ENCODE measurements around the gene DQX1. TPM values are rescaled to one million over a fixed set of nuclear protein-coding genes. Genes with fewer than 3 reads are reported as not detected.

The DQX1 gene
- total RNA-seq, 1 donor from 2014 or later = 0.73 TPM

- H3K9me3 Mint-ChIP-seq = no peaks in the 10 kb centered on the region
- intact Hi-C loops (cut with micrococcal nuclease) = loop anchor here (10.0 kb wide), 1 partner anchor 338 kb away; the partner anchor contains the start of gene MOB1A
- no peak overlapping the region for H3K27ac Mint-ChIP-seq
- peaks cover 41% of the 10 kb centered on the region for H3K27me3 Mint-ChIP-seq
- H3K4me1 Mint-ChIP-seq = peaks cover 34% of the 10 kb centered on the region
- CTCF ChIA-PET = interaction anchor here (0.8 kb wide), 1 partner anchor 76 kb away, joined by 3 read pairs; no protein-coding TSS in a partner anchor
- DNase-seq = no peak
- H3K4me3 Mint-ChIP-seq = peak overlapping the region; percentile 28
- TF ChIP-seq CTCF (IDR thresholded peaks at IDR 0.05) = no peak
- no peak for ATAC-seq (ENCODE audit: low read depth)
- POLR2A ChIA-PET = interaction anchor here (0.7 to 3.9 kb wide), 8 partner anchors 9 to 263 kb away, joined by 3 to 18 read pairs (median 4); partner anchors contain the start of gene DQX1
- H3K36me3 Mint-ChIP-seq (ENCODE audit: low read depth) = no peaks in the 10 kb centered on the region
Measured at GRCh38 chr2:74512744-74513604, 13.1 kb downstream of the DQX1 start.

- DNase-seq = no peak
- H3K27ac Mint-ChIP-seq = no peak overlapping the region
- H3K4me1 Mint-ChIP-seq = peaks cover 40% of the 10 kb centered on the region
- no peaks in the 10 kb centered on the region for H3K9me3 Mint-ChIP-seq
- no peak for TF ChIP-seq CTCF (IDR thresholded peaks at IDR 0.05)
- no peak overlapping the region for H3K4me3 Mint-ChIP-seq
- no peak for ATAC-seq (ENCODE audit: low read depth)
- H3K36me3 Mint-ChIP-seq (ENCODE audit: low read depth) = peaks cover 12% of the 10 kb centered on the region
- H3K27me3 Mint-ChIP-seq = peaks cover 26% of the 10 kb centered on the region
- ChIA-PET POLR2A (interaction anchor here (0.7 to 5.6 kb wide), 5 partner anchors 10 to 86 kb away, joined by 4 to 63 read pairs (median 4); partner anchors contain the start of genes AUP1, HTRA2 and MRPL53), CTCF (interaction anchor here (1.5 kb wide), 1 partner anchor 29 kb away, joined by 4 read pairs; the partner anchor contains the start of genes CCDC142 and TTC31)
- intact Hi-C loops (cut with micrococcal nuclease) = loop anchor here (10.0 kb wide), 1 partner anchor 337 kb away; the partner anchor contains the start of gene MOB1A
Measured at GRCh38 chr2:74511104-74511989, 14.7 kb downstream of the DQX1 start.

- POLR2A ChIA-PET = interaction anchor here (0.7 to 5.6 kb wide), 6 partner anchors 14 to 1452 kb away, joined by 3 to 63 read pairs (median 4); partner anchors contain the start of genes AUP1, DQX1, HTRA2 and WBP1
- H3K27me3 Mint-ChIP-seq = peaks cover 20% of the 10 kb centered on the region
Measured at GRCh38 chr2:74510272-74510671, 15.8 kb downstream of the DQX1 start.

GRCh38 chr2:74507926-74508520 lies 18.0 kb downstream of the DQX1 start:
- intact Hi-C loops (cut with micrococcal nuclease) = loop anchor here (1.0 to 10.0 kb wide), 10 partner anchors 8 to 327 kb away; partner anchors contain the start of genes AUP1, DOK1, HK2 and HTRA2
- TF ChIP-seq CTCF (IDR thresholded peaks at IDR 0.05) = no peak
- H3K27ac Mint-ChIP-seq = peak overlapping the region; percentile 100
- DNase-seq (no peak), ATAC-seq (ENCODE audit: low read depth) (peak; percentile 10)
- peaks cover 47% of the 10 kb centered on the region for H3K4me1 Mint-ChIP-seq
- peaks cover 24% of the 10 kb centered on the region for H3K27me3 Mint-ChIP-seq
- H3K9me3 Mint-ChIP-seq = no peaks in the 10 kb centered on the region
- H3K4me3 Mint-ChIP-seq = peak overlapping the region; percentile 96
- ChIA-PET CTCF (interaction anchor here (1.0 to 3.2 kb wide), 6 partner anchors 8 to 80 kb away, joined by 3 to 30 read pairs (median 8); partner anchors contain the start of genes CCDC142 and TTC31), POLR2A (interaction anchor here (0.5 to 5.6 kb wide), 17 partner anchors 8 to 317 kb away, joined by 3 to 63 read pairs (median 7); partner anchors contain the start of genes AUP1, CCDC142, DQX1 and HTRA2)
- H3K36me3 Mint-ChIP-seq (ENCODE audit: low read depth) = peaks cover 33% of the 10 kb centered on the region

More at GRCh38 chr2:74510272-74510671, 15.8 kb downstream of the DQX1 start:
- Mint-ChIP-seq H3K9me3 (no peaks in the 10 kb centered on the region), H3K36me3 (ENCODE audit: low read depth) (peaks cover 21% of the 10 kb centered on the region), H3K4me1 (peaks cover 36% of the 10 kb centered on the region), H3K4me3 (no peak overlapping the region), H3K27ac (no peak overlapping the region)
- no peak for ATAC-seq (ENCODE audit: low read depth)
- CTCF ChIA-PET = interaction anchor here (1.5 kb wide), 1 partner anchor 27 kb away, joined by 4 read pairs; the partner anchor contains the start of genes CCDC142 and TTC31
- DNase-seq = no peak
- intact Hi-C loops (cut with micrococcal nuclease) = loop anchor here (10.0 kb wide), 1 partner anchor 335 kb away; the partner anchor contains the start of gene MOB1A
- no peak for TF ChIP-seq CTCF (IDR thresholded peaks at IDR 0.05)
